Astrocyte of the cerebellum (primary cell): Measurements from ENCODE around the gene FBXO33.
"Not testable (repeated sequence)": the region's sequence is repeated elsewhere in the genome, so short reads cannot be mapped to it uniquely, and the experiment has no call there.

Source experiments
- DNase-seq: peaks from one replicate; pipeline ENCODE4 v3.0.0-alpha.2; 2011; ENCODE audit warnings: low read depth
- H3K4me3 ChIP-seq: 2 replicates; pipeline ENCODE4 v1.5.1; 2011; ENCODE audit warnings: mild to moderate bottlenecking, low read depth, low read length, moderate library complexity
- in situ Hi-C: cut with HindIII; loops from 2 replicates; pipeline ENCODE4 v1.10.0; 2017; ENCODE audit warnings: low sequenced_read_pairs
- TF ChIP-seq, protein P1 (sequence below): IDR thresholded peaks from 2 replicates; pipeline ENCODE4 v1.5.1; 2012; ENCODE audit warnings: low read length, low read depth, moderate library complexity, mild to moderate bottlenecking; ENCODE audit errors: missing control alignments

The FBXO33 gene

DNA sequence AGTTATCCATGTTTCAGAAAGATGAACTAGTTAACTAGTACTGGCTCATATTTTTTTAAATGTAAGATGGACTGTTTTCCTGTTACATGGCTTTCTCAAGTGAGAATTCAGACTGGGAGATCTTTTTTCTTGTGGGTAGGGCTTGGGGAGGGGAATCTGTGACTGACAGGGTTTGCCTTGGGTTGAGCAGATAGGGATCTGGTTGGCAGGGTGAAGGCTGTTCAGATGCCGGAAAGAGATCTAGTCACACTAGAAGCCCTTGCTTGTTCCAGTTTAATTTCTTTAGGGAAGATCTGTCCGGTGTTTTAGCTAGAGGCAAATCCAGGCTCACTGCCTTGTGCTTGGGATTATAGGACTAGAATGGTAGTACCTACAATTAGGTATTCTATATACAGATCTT is 63.2 kb downstream of the FBXO33 start:
- in situ Hi-C loops = no loop called here
- DNase-seq = no peak
- no peak overlapping the region for H3K4me3 ChIP-seq
- TF ChIP-seq, protein P1, sequence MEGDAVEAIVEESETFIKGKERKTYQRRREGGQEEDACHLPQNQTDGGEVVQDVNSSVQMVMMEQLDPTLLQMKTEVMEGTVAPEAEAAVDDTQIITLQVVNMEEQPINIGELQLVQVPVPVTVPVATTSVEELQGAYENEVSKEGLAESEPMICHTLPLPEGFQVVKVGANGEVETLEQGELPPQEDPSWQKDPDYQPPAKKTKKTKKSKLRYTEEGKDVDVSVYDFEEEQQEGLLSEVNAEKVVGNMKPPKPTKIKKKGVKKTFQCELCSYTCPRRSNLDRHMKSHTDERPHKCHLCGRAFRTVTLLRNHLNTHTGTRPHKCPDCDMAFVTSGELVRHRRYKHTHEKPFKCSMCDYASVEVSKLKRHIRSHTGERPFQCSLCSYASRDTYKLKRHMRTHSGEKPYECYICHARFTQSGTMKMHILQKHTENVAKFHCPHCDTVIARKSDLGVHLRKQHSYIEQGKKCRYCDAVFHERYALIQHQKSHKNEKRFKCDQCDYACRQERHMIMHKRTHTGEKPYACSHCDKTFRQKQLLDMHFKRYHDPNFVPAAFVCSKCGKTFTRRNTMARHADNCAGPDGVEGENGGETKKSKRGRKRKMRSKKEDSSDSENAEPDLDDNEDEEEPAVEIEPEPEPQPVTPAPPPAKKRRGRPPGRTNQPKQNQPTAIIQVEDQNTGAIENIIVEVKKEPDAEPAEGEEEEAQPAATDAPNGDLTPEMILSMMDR = no peak

DNA sequence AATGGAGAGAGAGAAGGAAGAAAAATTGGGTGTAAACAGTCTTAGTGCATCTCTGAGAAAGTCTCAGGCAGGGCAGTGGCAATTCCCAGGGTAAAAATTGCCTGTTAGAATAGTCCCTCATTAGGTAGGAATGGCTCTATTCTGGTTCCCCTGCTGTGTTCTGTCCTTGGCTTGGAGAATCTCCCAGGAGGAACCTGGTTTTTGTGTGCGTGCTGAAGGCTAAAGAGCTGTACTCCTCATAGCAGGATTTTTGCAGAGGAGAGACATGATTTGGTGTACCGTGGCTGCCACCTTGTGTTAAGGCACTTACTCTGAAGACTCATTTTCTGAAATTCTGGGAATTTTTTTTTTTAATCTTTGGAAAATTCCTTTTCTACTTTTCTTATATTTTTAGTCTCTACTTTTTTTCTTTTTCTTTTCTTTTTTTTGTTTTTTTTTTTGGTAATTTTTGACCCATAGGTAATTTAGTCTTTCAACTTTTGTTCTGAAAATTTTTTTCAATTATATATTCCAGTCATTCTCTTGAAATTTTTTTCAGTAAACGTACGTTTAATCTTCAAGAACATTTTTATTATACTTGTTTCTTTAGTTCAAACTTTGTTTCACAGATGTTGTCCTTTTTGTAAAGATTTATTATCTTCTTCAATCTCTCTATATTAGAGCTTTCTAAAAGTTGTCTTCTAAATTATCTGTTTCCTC is 63.8 kb downstream of the FBXO33 start:
- DNase-seq = peak; percentile 86
- TF ChIP-seq, protein P1 = peak; percentile 60
- in situ Hi-C loops = no loop called here
- H3K4me3 ChIP-seq = no peak overlapping the region

DNA sequence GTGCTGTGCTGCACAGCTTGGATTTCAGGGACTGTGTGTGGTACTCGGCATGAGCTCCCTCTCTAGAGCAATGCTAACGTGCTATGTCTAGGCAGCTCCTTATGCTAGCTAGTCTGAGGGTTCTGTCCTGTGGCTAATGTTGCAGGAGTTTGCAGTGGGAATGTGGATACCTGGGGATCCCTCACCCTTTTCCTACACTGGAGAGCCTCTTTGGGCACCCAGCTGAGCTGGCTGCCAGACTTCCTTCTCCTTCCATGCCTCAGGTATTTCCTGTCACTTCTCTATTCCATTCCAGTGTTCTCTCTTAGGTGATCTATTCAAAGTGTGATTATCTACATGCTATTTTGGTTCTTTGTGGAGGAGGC is 64.9 kb downstream of the FBXO33 start:
- TF ChIP-seq, protein P1 = no peak
- in situ Hi-C loops = no loop called here

DNA sequence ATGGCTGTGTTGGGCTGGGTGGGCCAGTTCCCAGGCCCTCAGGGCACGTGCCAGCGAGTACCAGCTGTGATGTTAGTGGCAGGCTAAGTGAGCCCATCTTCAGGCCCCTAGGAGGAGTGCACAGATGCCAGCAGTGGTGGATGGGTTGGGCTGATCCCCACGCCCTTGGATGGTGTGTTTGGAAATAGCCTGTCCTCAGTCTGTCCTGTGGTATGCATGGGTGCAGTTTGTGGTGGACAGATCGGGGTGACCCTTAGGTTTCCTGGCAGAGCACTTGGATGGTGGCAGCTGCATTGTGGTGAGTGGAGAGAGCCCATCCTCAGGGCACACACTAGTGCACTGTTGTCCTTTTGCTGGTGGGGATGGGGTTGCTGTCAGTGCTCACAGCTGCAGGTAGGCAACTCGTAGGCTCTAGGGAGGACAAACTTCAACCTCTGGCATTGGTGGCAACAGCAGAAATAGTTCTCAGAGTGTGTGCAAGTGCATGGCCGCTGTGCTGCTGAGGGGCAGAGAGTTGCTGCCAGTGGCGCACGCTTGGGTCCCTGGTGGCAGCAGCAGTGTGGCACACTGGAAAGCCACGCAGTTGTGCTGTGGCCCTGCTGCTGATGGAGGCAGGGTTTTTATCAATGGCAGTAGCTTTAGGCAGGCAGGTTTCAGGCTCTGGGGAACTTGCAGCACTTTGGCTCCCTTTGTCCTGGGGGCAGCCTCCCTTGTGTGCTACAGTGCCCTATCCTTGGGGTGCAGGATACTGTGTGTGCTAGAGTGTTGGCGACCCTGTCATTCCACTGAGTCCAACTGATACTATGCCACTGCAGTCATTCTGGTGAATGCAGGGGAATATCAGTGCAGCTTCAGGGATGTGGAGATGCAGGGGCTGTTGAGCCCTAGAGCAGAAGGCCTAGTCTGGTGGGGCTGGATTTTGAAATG is 65.5 kb downstream of the FBXO33 start:
- no peak overlapping the region for H3K4me3 ChIP-seq
- TF ChIP-seq, protein P1 = no peak
- DNase-seq = no peak
- in situ Hi-C loops = no loop called here

More for the DNA sequence above, 64.9 kb downstream of the FBXO33 start:
- DNase-seq = no peak
- H3K4me3 ChIP-seq = no peak overlapping the region

DNA sequence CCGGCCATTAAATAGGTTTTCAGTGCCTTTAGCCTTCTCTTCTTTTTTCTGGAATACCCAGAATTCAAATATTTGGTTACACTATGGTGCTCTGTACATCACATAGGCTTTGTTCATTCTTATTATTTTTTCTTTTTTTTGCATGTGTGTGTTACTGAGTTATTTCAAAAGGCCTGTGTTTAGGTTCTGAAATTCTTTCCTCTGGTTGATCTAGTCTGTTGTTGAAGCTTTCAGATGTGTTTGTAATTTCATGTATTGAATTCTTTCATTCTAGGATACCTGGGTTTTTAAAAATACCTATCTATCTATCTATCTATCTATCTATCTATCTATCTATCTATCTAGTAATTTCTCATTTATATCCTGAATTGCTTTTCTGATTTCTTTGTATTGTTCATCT is 66.9 kb downstream of the FBXO33 start:
- no peak for DNase-seq
- in situ Hi-C loops = no loop called here
- no peak overlapping the region for H3K4me3 ChIP-seq
- TF ChIP-seq, protein P1 = no peak

DNA sequence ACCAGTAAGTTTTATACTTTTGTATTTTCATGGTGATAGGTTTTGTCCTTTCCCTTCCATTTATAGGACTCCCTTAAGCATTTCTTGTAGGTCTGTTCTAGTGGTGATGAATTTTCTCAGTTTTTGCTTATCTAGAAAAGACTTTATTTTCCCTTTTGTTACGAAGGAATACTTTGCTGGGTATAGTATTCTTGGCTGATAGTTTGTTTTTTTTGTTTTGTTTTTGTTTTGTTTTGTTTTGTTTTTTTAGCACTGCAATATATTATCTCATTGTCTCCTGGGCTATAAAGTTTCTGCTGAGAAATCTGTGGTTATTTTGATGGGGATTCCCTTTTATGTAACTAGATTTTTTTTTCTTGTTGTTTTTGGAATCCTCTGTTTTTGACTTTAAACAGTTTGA is 67.7 kb downstream of the FBXO33 start:
- no peak overlapping the region for H3K4me3 ChIP-seq
- DNase-seq = no peak
- in situ Hi-C loops = no loop called here
- TF ChIP-seq, protein P1 = no peak

DNA sequence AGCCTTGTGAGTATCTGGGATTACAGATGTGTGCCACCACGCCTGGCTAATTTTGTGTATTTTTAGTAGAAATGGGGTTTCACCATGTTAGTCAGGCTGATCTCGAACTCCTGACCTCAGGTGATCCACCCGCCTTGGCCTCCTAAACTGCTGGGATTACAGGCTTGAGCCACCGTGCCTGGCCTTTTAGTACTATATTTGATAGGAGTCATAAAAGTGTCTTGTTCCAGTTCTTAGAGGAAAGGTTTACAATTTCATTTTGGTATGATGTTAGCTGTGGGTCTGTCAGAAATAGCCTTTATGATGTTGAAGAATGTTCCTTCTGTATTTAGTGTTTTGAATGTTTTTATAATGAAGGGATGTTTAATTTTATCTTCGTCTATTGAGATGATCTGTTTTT is 70.7 kb downstream of the FBXO33 start:
- DNase-seq, in situ Hi-C loops, H3K4me3 ChIP-seq: not testable (repeated sequence)
